GM18868 (cell line): ENCODE measurements around the gene LASP1NB.
"Not testable (repeated sequence)": the region's sequence is repeated elsewhere in the genome, so short reads cannot be mapped to it uniquely, and the experiment has no call there.

ENCODE experiments used
- ATAC-seq: cut with Tn5 transposase; IDR thresholded peaks from one replicate; pipeline ENCODE4 v1.9.1; 2021; ENCODE audit warnings: mild to moderate bottlenecking, moderate library complexity; ENCODE audit not compliant: unreplicated experiment

LASP1NB gene

GRCh38 chr17:38916771-38917170 is 8.6 kb upstream of the LASP1NB start:
- no peak for ATAC-seq

- no peak for ATAC-seq
Observed at GRCh38 chr17:38917259-38917658, 8.2 kb upstream of the LASP1NB start.

GRCh38 chr17:38918129-38918913 is 7.1 kb upstream of the LASP1NB start:
- no peak for ATAC-seq

DNA sequence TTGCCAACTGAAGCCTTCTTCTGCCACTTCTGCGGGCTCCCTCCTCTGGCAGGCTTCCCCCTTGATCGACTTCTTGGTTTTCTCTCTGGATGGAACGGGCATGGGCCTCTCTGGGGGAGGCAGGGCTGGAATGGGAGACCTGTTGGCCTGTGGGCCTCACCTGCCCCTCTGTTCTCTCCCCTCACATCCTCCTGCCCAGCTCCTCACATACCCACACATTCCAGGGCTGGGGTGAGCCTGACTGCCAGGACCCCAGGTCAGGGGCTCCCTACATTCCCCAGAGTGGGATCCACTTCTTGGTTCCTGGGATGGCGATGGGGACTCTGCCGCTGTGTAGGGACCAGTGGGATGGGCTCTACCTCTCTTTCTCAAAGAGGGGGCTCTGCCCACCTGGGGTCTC is 6.5 kb upstream of the LASP1NB start:
- no peak for ATAC-seq

DNA sequence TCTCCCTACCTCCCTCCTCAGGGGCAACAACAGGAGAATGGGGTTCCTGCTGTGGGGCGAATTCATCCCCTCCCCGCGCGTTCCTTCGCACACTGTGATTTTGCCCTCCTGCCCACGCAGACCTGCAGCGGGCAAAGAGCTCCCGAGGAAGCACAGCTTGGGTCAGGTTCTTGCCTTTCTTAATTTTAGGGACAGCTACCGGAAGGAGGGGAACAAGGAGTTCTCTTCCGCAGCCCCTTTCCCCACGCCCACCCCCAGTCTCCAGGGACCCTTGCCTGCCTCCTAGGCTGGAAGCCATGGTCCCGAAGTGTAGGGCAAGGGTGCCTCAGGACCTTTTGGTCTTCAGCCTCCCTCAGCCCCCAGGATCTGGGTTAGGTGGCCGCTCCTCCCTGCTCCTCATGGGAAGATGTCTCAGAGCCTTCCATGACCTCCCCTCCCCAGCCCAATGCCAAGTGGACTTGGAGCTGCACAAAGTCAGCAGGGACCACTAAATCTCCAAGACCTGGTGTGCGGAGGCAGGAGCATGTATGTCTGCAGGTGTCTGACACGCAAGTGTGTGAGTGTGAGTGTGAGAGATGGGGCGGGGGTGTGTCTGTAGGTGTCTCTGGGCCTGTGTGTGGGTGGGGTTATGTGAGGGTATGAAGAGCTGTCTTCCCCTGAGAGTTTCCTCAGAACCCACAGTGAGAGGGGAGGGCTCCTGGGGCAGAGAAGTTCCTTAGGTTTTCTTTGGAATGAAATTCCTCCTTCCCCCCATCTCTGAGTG is 5.9 kb upstream of the LASP1NB start:
- no peak for ATAC-seq

- ATAC-seq: no peak
Observed at GRCh38 chr17:38920374-38921291, 4.8 kb upstream of the LASP1NB start.

DNA sequence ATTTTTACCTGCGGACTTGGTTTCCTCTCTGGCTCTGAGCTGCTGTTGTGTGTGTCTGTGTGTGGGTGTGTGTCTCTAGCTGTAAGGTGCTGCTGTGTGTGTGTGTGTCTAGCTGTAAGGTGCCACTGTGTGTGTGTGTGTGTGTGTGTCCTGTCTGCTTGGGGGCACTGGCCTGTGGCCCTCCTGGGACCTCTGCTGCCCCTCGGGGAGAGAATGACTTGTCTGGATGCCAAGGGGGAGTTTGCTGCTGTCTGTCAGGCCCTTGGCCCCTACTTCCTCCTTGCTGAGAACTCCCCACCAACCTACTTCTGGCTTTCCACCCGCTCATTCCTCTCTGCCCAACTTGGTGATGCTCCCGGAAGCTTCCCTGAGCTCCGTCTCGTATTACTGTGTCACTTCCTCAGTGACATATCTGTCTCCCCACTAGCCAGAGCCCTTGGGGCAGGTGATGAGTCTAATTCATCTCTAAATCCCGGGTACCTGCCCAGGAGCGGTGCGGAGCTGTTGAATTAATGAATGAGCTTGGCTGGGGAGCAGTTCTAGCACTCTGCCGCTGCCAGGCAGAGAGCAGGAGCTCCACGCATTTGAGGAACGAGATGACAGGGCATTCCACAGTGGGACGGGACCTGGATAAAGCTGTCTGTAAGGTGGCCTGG is 3.5 kb upstream of the LASP1NB start:
- ATAC-seq: no peak

DNA sequence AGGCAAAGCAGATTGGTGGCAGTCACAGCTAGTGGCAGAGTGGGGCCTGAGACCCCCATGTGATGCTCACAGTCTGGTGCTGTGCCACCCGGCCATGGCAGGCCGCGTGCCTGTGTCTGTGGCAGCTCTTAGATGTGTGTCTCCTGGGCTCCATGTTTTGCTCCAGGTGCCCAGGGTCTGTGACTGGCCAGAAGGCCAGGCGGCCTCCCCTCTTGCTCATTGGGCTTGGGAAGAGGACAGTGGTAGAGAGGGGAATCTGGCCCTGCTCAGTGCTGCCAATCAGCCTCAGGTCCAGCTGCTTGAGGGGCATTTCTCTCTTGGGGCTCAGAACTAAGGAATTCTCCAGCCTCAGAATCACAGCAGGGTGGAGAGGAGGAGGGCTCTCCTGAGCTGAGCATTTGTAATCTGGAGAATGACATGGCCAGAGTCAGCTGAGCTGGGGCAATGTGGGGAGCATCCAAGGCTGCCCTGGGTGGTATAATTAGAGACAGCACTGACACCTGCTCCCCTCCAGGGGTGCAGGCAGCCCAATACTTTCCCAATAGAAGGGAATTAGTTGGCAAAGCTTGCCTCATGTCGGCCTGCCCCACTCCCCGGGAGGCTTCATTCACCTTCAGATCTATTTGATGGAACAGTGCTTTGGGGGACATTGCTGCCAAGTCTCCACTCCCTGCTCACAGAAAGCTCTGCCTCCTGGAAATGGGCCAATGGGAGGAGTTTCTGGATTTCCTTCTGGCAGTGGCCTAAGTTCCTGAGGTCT is 2.7 kb upstream of the LASP1NB start:
- no peak for ATAC-seq

DNA sequence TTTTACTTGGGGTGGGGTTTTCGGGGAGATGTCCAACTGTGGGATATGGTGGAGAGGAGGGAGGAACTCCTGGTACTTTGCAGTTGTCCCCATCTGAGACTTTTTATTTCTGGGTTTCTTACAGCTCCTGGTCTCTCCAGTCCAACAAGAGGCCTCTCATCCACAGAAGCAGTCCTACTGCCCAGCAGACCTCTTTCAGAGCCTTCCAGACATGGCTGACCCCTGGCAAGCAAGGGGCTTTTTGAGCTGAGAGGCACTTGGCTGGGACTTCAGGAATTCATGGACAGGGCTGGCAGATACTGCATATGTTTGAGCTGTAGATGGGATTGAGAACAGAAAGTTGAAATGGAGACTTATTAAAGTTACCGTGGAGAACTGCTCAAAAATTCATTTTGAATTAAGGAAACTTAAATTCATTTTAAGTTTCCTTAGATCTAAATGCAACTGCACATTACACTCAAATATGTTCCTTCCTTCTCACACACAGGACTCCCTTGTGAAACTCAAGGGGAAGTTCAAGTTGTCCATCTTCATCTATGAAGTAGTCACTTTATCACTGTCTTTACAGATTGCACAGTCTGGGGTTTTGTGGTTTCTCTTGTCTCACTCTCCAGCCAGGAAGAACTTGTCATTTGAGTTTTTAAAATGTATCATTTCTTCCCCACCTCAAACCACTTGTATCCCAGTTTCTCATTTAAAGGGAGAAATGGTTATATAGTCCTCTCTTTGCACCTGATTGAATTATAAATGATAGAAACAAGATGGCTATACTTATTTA is 1.1 kb downstream of the LASP1NB start:
- ATAC-seq: no peak

- not testable (repeated sequence) for ATAC-seq
Observed at GRCh38 chr17:38930782-38931181, 5.4 kb downstream of the LASP1NB start.

DNA sequence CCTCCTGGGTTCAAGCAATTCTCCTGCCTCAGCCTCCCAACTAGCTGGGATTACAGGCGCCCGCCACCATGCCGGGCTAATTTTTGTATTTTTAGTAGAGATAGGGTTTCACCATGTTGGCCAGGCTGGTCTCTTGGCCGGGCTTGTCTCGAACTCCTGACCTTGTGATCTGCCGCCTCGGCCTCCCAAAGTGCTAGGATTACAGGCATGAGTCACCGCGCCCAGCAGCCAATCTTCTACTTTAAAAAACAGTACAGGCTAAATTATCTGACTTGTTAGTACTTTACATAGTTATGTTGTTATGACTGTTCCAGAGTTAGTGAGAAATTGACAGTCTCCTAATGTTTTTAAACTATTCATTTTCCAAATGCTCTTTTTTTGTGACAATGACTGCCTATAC is 8.5 kb downstream of the LASP1NB start:
- ATAC-seq: not testable (repeated sequence)

DNA sequence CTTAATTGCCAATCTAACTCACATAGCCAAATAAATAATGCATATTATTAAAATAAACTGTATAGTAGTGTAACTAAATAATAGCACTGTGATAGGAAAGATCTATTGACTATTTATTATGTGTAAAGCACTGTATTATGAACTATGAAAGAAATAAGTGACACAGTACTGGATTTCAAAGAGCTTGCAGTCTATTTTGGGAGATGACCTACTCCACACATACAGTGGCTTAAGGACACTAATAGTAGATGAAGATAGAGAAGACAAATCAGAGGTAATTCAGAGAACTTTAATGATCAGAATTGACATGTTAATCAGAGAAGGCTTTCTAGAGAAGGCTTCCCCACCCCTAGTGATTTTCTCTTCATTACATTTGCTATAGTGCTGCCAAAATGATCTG is 14.6 kb downstream of the LASP1NB start:
- ATAC-seq: no peak

DNA sequence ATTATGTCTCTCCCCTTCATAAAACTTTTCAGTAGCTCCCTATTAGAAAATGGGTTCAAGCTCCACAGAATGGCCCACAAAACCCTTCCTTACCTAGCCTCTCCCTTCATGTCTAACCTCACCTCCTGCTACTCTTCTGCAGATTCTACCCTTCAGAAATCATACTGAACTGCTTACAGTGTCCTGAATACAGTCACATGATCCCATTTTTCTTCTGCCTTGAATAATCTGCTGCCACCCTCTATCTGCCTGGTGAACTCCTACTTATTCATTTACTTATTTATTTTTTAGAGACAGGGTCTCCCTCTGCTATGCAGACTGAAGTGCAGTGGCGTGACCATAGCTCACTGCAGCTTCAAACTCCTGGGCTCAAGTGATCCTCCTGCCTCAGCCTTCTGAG is 15.0 kb downstream of the LASP1NB start:
- ATAC-seq: no peak

- ATAC-seq: no peak
Observed at GRCh38 chr17:38942696-38943334, 17.4 kb downstream of the LASP1NB start.

DNA sequence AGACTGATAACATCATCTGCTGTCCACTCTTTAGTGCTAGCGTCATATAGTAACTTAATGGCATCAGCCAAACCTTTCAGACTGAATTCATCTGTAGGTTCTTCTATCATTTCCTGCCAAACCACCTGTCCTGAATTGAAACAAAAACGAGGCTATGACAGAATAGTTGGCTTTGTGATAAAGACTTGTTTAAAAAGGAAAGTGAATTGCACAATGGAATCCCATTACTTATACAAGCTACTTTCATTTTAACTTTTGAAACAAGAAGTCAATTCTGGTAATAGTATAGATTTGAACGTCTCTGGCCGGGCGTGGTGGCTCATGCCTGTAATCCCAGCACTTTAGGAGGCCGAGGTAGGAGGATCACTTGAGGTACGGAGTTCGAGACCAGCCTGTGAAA is 18.2 kb downstream of the LASP1NB start:
- ATAC-seq: no peak

- no peak for ATAC-seq
Observed at GRCh38 chr17:38947189-38947588, 21.8 kb downstream of the LASP1NB start.

DNA sequence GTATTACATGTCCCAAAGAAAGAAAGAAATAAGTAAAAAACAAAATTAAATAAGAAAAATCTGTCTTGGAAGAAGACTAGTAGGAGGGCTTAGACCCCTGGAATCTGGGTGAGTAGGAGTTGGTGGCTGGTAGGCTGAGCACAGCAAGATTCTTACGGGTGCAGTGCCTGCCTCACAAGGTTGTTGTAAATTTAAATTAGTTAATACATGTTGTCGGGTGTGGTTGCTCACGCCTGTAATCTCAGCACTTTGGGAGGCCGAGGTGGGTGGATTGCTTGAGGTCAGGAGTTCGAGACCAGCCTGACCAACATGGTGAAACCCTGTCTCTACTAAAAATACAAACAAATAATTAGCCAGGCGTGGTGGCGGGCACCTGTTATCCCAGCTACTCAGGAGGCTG is 28.4 kb downstream of the LASP1NB start:
- not testable (repeated sequence) for ATAC-seq

DNA sequence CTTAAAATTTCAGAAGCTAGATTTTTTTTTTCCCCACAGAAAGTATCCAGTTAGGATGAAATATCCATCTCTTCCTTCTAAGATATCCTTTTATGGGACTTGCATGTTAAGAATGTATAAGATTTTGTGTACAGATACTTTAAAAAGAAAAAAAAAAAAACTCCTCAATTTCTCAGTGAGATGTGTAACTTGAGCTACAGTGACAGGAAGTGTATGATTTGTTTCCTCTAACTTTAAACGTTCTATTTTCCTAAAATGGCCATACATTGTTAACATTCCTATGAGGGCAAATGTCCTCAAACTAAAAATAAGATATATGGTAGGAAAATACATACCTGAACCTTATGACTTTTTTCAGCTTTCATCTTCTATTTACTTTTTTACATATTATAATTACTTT is 32.9 kb downstream of the LASP1NB start:
- no peak for ATAC-seq

GRCh38 chr17:38958756-38959155 is 33.3 kb downstream of the LASP1NB start:
- no peak for ATAC-seq
